ENCODE data around the gene CLEC4G.

GRCh38 chr19:7767487-7767886 lies 35.6 kb upstream of the CLEC4G start:
- TF ChIP-seq CTCF (IDR thresholded peaks at IDR 0.05) (no peak), EP300 (IDR thresholded peaks at IDR 0.05) (no peak)
